Measurements from ENCODE around the gene PRTFDC1. TPM values are rescaled to one million over a fixed set of nuclear protein-coding genes. Genes with fewer than 3 reads are reported as not detected.

PRTFDC1 gene
- total RNA-seq, 4 donors from 2014 or later, result 0.31 to 5.4 (median 2.3) TPM; not detected in 1

GRCh38 chr10:24916365-24916764, 36.0 kb downstream of the PRTFDC1 start:
- in situ Hi-C loops (cut with MboI; ENCODE audit: low sequenced_read_pairs in 4 of 4) (no loop called here), intact Hi-C loops (cut with DNase I; ENCODE audit: low total_unique reads) (no loop called here)
- Histone ChIP-seq H3K27ac (no peak overlapping the region), H3K36me3 (no peaks in the 10 kb centered on the region), H3K4me1 (no peaks in the 10 kb centered on the region), H3K9me3 (no peaks in the 10 kb centered on the region), H3K27me3 (no peaks in the 10 kb centered on the region), H3K4me3 (no peak overlapping the region)
- ATAC-seq (no peak), DNase-seq (no peak)
- TF ChIP-seq, protein P1, sequence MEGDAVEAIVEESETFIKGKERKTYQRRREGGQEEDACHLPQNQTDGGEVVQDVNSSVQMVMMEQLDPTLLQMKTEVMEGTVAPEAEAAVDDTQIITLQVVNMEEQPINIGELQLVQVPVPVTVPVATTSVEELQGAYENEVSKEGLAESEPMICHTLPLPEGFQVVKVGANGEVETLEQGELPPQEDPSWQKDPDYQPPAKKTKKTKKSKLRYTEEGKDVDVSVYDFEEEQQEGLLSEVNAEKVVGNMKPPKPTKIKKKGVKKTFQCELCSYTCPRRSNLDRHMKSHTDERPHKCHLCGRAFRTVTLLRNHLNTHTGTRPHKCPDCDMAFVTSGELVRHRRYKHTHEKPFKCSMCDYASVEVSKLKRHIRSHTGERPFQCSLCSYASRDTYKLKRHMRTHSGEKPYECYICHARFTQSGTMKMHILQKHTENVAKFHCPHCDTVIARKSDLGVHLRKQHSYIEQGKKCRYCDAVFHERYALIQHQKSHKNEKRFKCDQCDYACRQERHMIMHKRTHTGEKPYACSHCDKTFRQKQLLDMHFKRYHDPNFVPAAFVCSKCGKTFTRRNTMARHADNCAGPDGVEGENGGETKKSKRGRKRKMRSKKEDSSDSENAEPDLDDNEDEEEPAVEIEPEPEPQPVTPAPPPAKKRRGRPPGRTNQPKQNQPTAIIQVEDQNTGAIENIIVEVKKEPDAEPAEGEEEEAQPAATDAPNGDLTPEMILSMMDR (IDR thresholded peaks at IDR 0.05 in 4 of 5, conservative IDR thresholded peaks at IDR 0.05 in 1 of 5), result no peak
- TF ChIP-seq POLR2A (IDR thresholded peaks at IDR 0.05), result no peak

DNA sequence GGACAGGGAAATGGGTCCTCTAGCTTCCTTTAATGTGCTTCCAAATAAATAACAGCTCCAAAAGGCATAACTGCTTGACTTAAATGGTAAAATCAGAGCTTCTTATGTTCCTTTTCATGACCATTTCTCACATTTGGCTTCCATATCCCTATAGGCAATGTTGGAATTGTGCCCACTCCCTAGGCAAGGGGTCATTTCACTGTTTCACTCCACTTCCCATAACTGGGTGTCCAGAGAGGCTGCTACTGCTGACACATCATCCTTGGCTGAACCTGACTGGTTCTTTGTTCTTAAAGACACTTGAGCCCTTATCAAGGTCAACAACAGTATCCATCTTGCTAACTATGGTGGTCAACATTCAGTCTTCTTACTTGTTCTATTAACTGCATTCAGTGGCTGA, 37.1 kb downstream of the PRTFDC1 start:
- DNase-seq, result no peak
- Histone ChIP-seq H3K9me3 (no peaks in the 10 kb centered on the region), H3K27ac (no peak overlapping the region), H3K27me3 (no peaks in the 10 kb centered on the region), H3K4me3 (no peak overlapping the region), H3K4me1 (no peaks in the 10 kb centered on the region), H3K36me3 (no peaks in the 10 kb centered on the region)
- TF ChIP-seq, protein P1 (IDR thresholded peaks at IDR 0.05 in 4 of 5, conservative IDR thresholded peaks at IDR 0.05 in 1 of 5), result no peak
- TF ChIP-seq POLR2A (IDR thresholded peaks at IDR 0.05), result no peak
- in situ Hi-C loops (cut with MboI; ENCODE audit: low sequenced_read_pairs in 4 of 4), result no loop called here
- ATAC-seq, result no peak
- intact Hi-C loops (cut with DNase I; ENCODE audit: low total_unique reads), result no loop called here

DNA sequence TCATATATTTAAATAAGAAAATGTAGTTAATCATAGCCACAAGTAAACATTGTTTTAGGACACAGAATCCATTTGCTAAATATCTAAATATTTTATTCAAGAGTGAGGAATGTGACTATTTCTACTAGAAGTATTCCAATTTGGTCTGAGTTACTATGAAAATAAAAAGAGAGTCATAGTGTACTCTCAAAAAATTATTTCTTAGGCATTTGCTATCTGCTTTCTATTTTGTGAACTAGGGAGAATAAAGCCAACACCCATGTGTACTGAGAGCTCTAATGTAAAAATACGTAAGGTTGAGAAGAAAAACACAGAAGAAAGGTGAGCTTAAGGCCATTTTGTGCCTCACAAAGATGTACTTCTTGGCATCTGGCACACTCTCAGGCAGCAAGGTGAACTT, 38.3 kb downstream of the PRTFDC1 start:
- in situ Hi-C loops (cut with MboI; ENCODE audit: low sequenced_read_pairs in 4 of 4) (no loop called here), intact Hi-C loops (cut with DNase I; ENCODE audit: low total_unique reads) (no loop called here)
- no peaks in the 10 kb centered on the region for H3K36me3 ChIP-seq
- no peaks in the 10 kb centered on the region for H3K27me3 ChIP-seq
- no peaks in the 10 kb centered on the region for H3K9me3 ChIP-seq
- H3K27ac ChIP-seq, result no peak overlapping the region
- H3K4me3 ChIP-seq, result no peak overlapping the region
- TF ChIP-seq, protein P1 (IDR thresholded peaks at IDR 0.05 in 4 of 5, conservative IDR thresholded peaks at IDR 0.05 in 1 of 5), result no peak
- no peak for TF ChIP-seq POLR2A (IDR thresholded peaks at IDR 0.05)
- DNase-seq (no peak), ATAC-seq (no peak)
- no peaks in the 10 kb centered on the region for H3K4me1 ChIP-seq

DNA sequence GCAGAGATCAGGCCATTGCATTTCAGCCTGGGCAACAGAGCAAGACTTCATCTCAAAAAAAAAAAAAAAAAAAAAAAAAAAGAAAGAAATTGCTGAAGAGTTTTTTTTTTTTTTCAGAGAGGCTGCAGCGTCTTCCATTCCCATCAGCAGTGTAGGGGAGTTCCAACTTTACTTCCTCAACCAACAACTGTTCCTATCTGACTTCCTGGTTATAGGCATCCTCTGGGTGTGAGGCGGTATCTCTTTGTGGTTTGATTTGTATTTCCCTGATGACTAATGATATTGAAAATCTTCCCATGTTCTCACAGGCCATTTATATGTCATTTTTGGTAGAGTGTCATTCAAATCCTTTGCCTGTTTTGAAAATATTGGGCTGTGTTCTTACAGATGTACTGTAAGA, 40.2 kb downstream of the PRTFDC1 start:
- intact Hi-C loops (cut with DNase I; ENCODE audit: low total_unique reads) (no loop called here), in situ Hi-C loops (cut with MboI; ENCODE audit: low sequenced_read_pairs in 4 of 4) (no loop called here)
- DNase-seq, result no peak
- no peaks in the 10 kb centered on the region for H3K9me3 ChIP-seq
- no peak overlapping the region for H3K27ac ChIP-seq
- TF ChIP-seq, protein P1 (IDR thresholded peaks at IDR 0.05 in 4 of 5, conservative IDR thresholded peaks at IDR 0.05 in 1 of 5), result no peak
- TF ChIP-seq POLR2A (IDR thresholded peaks at IDR 0.05), result no peak
- ATAC-seq, result no peak
- no peaks in the 10 kb centered on the region for H3K4me1 ChIP-seq
- H3K4me3 ChIP-seq, result no peak overlapping the region
- no peaks in the 10 kb centered on the region for H3K36me3 ChIP-seq
- H3K27me3 ChIP-seq, result no peaks in the 10 kb centered on the region

DNA sequence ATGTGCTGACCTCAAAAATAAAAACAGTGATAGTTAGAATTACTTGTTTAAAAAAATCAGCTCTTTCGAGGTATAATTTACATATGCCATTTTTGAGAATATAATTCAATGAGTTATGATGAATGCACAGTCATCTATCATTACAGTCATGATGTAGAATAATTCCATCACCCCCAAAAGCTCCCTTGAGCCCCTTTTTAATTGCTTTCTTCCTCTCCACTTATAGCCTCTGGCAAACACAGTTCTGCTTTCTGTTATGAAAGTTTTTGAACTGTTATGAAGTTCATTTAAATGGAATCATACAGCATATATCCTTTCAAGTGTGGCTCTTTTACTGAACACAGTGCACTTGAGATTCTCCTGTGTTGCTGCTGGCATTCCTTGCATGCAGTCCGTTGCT, 41.4 kb downstream of the PRTFDC1 start:
- no peak overlapping the region for H3K4me3 ChIP-seq
- DNase-seq (no peak), ATAC-seq (no peak)
- H3K27ac ChIP-seq, result no peak overlapping the region
- TF ChIP-seq, protein P1 (IDR thresholded peaks at IDR 0.05 in 4 of 5, conservative IDR thresholded peaks at IDR 0.05 in 1 of 5), result no peak
- no peak for TF ChIP-seq POLR2A (IDR thresholded peaks at IDR 0.05)
- intact Hi-C loops (cut with DNase I; ENCODE audit: low total_unique reads) (no loop called here), in situ Hi-C loops (cut with MboI; ENCODE audit: low sequenced_read_pairs in 4 of 4) (no loop called here)
- H3K36me3 ChIP-seq, result no peaks in the 10 kb centered on the region
- H3K27me3 ChIP-seq, result no peaks in the 10 kb centered on the region
- no peaks in the 10 kb centered on the region for H3K9me3 ChIP-seq
- no peaks in the 10 kb centered on the region for H3K4me1 ChIP-seq
